GM18867 (cell line): ENCODE data around the gene ANO1.

ENCODE experiments used
- ATAC-seq: cut with Tn5 transposase; IDR thresholded peaks from one replicate; pipeline ENCODE4 v1.9.1; 2021; ENCODE audit warnings: mild to moderate bottlenecking, moderate library complexity; ENCODE audit not compliant: unreplicated experiment

The ANO1 gene

DNA sequence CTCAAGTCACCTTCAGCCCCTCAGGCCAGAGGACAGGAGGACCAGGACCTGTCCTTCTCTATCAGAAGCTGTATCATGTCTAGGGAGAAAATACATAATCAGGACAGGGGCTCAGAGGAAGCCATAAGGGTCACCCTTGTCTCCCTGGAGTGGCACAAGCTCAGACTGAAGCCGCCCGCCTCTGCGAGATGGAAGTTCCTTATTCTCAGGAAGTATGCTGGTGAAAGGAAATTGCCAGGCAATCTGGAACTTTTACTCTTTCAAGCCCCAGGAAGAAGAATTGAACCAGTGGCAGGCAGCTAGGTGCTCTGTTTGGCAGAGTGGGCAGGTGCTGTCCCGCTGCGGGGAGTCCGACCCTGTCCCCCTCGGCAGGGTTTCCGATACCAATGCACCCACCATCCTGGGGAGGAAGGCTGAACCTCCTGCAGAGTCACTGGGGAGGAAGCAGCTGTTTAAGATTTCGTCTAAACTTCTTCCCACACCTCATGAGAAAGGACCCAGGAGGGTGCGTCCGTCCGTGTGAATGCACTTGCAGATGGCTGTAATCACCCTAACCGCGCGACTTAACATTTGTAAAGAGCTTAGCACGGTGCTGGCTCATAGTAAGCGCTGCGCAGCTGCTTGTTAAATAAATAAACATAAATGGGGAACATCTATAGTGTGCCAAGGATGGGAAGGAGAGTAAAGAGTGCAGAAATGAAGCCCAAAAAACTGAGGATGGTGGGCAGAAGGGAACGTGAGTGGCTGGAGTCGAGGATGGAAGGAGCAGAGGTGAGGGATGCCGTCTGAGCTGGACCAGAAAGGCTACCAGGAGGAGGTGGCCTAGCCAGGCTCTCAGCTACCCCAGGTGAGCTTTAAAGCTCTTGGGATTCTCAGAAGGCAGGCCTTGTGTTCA lies 5.0 kb upstream of the ANO1 start:
- ATAC-seq: no peak

- no peak for ATAC-seq
Observed at GRCh38 chr11:70073871-70074371, 4.2 kb upstream of the ANO1 start.

- no peak for ATAC-seq
Observed at GRCh38 chr11:70074746-70075145, 3.4 kb upstream of the ANO1 start.

GRCh38 chr11:70075836-70076235 lies 2.3 kb upstream of the ANO1 start:
- no peak for ATAC-seq

GRCh38 chr11:70076461-70076931 lies 1.6 kb upstream of the ANO1 start:
- ATAC-seq: no peak

DNA sequence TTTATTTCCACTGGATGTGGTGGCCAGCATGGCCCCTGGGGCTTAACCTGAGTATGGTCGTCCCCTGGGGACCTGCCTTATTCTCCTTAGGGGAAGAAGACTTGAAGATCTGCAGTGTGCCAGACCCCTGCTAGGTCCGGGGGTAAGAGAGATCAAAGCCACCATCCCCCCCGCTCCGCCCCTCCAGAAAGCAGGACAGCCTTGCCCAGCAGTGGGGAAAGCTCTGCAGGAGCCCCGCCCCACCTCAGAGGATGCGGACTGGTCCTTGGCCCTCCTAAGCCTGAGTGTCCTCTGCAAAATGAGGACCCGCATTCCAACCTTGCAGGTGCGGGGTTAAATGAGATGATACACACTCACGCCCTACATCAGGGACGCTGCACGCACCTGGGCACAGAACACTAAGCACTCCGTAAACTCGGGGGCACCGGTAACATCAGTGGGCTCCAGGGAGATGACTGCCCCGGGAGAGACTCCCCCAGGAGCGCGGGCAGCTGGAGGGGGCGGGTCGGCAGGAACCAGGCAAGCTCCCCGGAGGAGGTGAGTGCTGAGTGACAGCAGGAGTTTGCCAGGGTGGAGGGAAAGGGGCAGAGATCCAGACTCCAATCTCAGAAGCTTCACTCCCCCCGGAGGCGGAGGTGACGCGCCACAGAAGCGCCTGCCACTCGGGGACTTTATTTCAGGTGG lies 564 bp upstream of the ANO1 start:
- ATAC-seq: no peak

DNA sequence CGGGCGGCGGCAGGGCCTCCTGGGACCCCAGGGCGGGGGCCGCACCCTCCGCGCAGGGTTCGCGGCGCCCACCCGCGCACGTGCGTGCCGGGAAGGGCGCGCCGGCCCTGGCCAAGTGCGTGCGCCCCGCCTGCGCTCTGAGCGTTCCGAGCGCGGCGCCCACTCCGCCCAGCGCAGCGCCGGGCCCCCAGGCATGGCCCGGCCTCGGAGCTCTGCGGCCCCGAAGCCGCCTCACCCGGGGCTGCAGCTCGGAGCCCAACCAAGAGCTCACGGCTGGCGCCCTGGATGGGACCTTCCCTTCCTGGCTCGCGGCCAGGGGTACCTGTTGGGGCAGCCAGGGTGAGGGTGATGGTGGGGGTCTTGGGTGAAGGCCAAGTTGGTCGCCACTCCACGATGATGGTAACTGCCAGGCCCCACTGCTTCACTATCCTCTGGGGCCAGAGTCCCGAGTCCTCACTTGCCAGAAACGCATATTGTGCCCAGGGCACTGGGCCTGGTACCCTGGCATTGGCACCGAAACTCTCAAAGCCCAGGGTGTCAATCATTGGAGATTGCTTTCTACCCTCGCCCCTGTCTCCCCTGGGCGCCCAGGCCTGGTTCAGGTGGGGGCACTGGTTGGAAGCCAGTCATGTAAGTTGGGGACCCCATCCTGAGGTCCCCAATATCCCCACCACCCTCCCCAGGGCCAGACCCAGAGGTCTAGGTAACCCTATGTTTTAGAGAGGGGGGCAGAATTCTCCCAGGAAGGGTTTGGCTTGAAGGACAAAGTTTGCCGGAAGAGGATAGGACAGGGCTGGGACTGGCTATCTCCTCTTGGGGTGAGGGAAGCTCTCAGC lies 882 bp downstream of the ANO1 start:
- no peak for ATAC-seq

GRCh38 chr11:70079691-70080090 lies 1.6 kb downstream of the ANO1 start:
- ATAC-seq: no peak

DNA sequence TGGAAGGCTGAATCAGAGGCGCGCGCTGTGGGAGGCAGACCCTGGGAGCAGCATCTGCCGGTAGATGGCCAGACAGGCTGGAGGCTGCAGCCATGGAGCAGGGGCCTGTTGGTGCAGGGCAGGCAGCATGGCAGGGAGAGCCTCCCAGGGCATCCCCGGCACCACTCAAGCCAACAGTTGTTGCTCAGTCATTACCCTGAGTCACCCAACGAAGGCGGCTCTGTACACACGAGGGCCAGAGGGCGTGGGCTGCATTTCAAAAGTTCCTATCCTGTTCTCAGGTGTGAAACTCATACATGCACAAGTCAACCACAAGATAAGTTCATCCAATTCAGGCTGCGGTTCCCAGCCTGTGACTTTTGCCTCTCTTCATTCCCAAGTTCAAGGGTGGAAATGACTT lies 2.6 kb downstream of the ANO1 start:
- ATAC-seq: no peak

DNA sequence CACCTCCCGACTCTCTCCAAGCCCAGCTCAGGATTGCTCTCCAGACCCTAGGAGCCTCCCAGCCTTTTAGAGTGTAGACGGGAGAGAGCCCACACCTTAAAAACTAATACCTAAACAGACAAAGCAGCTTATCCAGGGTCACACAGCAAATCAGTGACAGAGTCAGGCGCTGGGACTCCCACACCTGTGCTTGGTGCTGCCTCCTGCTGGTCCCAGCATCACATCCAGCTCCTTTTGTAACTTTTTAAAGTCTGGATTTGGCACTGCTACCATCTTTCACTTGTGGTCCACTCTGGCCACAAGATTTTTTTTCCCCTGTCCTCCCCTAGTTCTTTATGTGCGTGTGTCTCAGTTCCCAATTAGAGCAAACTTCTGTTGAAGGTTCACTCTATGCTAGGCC lies 4.7 kb downstream of the ANO1 start:
- no peak for ATAC-seq

GRCh38 chr11:70084046-70084984 lies 6.2 kb downstream of the ANO1 start:
- ATAC-seq: no peak

- no peak for ATAC-seq
Observed at GRCh38 chr11:70085815-70086769, 8.0 kb downstream of the ANO1 start.

- ATAC-seq: no peak
Observed at GRCh38 chr11:70087446-70088167, 9.5 kb downstream of the ANO1 start.

DNA sequence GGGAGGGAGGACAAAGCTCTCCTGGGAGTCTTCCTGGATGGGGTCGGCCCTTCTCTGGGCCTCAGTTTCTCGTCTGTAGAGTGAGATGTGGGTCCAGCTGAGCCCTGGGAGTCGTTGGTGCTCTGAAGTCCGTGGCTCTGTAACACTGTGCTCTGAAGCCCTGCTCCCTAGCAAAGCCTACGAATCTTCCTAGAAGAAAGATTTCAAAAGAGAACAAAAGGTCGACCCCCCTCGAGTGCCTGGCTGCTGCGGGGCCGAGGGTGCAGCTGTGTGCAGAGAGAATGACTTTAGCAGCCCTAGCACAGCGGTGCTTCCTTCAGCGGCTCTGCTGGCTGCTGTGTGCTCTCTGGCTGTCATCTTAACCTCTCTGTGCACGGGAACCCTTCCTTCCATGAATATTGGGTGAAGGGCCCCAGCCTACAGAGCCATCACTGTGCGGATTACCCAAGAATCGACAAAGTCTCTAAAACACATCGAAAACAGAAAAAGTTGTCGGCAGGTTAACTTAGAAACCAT lies 10.7 kb downstream of the ANO1 start:
- no peak for ATAC-seq

DNA sequence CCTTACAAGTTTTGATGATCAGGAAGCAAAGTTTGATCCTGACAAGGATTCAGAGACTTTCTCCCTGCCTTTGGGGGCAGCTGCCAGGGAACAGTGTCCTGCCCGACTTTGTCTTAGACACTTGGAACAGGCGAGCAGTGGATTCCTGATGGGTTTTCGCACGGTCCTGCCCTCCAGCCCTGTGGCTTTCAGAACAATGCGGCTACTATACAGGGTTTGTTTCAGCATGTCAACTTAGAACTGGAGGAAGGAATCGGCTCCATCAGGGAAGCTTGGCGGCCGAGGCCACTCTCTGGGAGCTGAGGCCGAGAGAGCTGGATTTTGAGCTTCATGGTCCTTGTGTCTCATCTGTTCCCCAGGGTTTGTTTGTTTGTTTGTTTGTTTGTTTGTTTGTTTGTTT lies 11.5 kb downstream of the ANO1 start:
- no peak for ATAC-seq

DNA sequence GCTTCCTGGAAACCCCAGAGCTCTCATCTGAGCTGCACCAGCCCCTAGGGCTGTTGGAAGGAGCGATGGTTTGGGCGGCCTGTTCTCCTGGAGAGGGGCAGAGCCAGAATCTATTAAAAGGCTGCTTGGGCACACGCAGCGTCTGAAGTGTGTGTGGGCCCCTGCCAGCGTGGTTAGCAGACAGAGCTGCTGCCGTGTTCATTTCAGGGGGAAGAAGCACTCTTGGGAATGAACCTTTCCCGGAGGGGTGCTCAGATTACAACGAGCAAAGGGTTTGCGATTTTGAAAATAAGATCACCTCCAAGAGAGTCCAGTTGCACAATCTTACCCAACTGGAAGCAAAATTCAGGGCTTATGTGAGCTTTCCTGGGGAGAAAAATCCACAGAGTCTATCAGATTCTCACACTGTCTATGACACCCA lies 12.9 kb downstream of the ANO1 start:
- no peak for ATAC-seq

GRCh38 chr11:70091638-70092037 lies 13.5 kb downstream of the ANO1 start:
- ATAC-seq: no peak
